HG03039 (cell line): ENCODE data around the gene GFER.
A peak's percentile ranks its signal among the peaks of the same experiment; 100 is the strongest.

Experiments used
- ATAC-seq: cut with Tn5 transposase; IDR thresholded peaks from one replicate; pipeline ENCODE4 v1.9.1; 2021; ENCODE audit warnings: mild to moderate bottlenecking, moderate library complexity; ENCODE audit not compliant: unreplicated experiment

The GFER gene

GRCh38 chr16:1990351-1991134 is 6.5 kb downstream of the GFER start:
- ATAC-seq = no peak

- ATAC-seq = no peak
Observed at GRCh38 chr16:1991135-1991551, 7.2 kb downstream of the GFER start.

GRCh38 chr16:1991588-1991947 is 7.6 kb downstream of the GFER start:
- ATAC-seq = no peak

GRCh38 chr16:1991948-1992703 is 8.1 kb downstream of the GFER start:
- ATAC-seq = peak; percentile 42

- ATAC-seq = no peak
Observed at GRCh38 chr16:1992704-1993317, 8.8 kb downstream of the GFER start.

GRCh38 chr16:1993731-1994131 is 9.7 kb downstream of the GFER start:
- ATAC-seq = no peak

- no peak for ATAC-seq
Observed at GRCh38 chr16:1997494-1998359, 13.7 kb downstream of the GFER start.

GRCh38 chr16:1998360-1998835 is 14.4 kb downstream of the GFER start:
- no peak for ATAC-seq

- ATAC-seq = no peak
Observed at GRCh38 chr16:1998852-1999801, 15.1 kb downstream of the GFER start.

- ATAC-seq = no peak
Observed at GRCh38 chr16:1999866-2000514, 16.0 kb downstream of the GFER start.

- no peak for ATAC-seq
Observed at GRCh38 chr16:2001035-2001434, 17.0 kb downstream of the GFER start.

GRCh38 chr16:2001456-2002355 is 17.7 kb downstream of the GFER start:
- no peak for ATAC-seq

GRCh38 chr16:2002406-2003230 is 18.6 kb downstream of the GFER start:
- no peak for ATAC-seq

GRCh38 chr16:2003231-2003826 is 19.3 kb downstream of the GFER start:
- no peak for ATAC-seq

GRCh38 chr16:2003827-2004641 is 20.0 kb downstream of the GFER start:
- no peak for ATAC-seq
